ENCODE data around the gene FMN2.

FMN2 gene

GRCh38 chr1:240174734-240175133 lies 83.1 kb downstream of the FMN2 start:
- TF ChIP-seq ZNF529 (tag by site-specific recombination; IDR thresholded peaks at IDR 0.05; ENCODE audit: insufficient replicate concordance): no peak
- no peak for TF ChIP-seq ZNF239 (tag by site-specific recombination; IDR thresholded peaks at IDR 0.05)
- no peak for TF ChIP-seq YY2 (tag by site-specific recombination; IDR thresholded peaks at IDR 0.05)
- no peak for TF ChIP-seq ZBTB48 (tag by site-specific recombination; IDR thresholded peaks at IDR 0.05)
- TF ChIP-seq ZNF837 (tag by site-specific recombination; IDR thresholded peaks at IDR 0.05): no peak
- TF ChIP-seq ZNF184 (tag by site-specific recombination; IDR thresholded peaks at IDR 0.05): no peak
- no peak for TF ChIP-seq ZBTB8A (tag by site-specific recombination; IDR thresholded peaks at IDR 0.05)
- no peak for TF ChIP-seq ZNF157 (tag by site-specific recombination; IDR thresholded peaks at IDR 0.05)
- TF ChIP-seq, protein P1, sequence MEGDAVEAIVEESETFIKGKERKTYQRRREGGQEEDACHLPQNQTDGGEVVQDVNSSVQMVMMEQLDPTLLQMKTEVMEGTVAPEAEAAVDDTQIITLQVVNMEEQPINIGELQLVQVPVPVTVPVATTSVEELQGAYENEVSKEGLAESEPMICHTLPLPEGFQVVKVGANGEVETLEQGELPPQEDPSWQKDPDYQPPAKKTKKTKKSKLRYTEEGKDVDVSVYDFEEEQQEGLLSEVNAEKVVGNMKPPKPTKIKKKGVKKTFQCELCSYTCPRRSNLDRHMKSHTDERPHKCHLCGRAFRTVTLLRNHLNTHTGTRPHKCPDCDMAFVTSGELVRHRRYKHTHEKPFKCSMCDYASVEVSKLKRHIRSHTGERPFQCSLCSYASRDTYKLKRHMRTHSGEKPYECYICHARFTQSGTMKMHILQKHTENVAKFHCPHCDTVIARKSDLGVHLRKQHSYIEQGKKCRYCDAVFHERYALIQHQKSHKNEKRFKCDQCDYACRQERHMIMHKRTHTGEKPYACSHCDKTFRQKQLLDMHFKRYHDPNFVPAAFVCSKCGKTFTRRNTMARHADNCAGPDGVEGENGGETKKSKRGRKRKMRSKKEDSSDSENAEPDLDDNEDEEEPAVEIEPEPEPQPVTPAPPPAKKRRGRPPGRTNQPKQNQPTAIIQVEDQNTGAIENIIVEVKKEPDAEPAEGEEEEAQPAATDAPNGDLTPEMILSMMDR (tag by site-specific recombination; IDR thresholded peaks at IDR 0.05): no peak
- TF ChIP-seq KLF1 (tag by site-specific recombination; IDR thresholded peaks at IDR 0.05): no peak
- TF ChIP-seq ZNF404 (tag by site-specific recombination; IDR thresholded peaks at IDR 0.05): no peak
- CTCF ChIA-PET: interaction anchor here (0.5 to 1.6 kb wide), 5 partner anchors 14 to 349 kb away, joined by 3 to 8 read pairs (median 5); no protein-coding TSS in a partner anchor
- Histone ChIP-seq H3K36me3 (ENCODE audit: control insufficient read depth in 2 of 2, insufficient read depth in 1 of 2, low read length in 2 of 2) (peaks cover 3 to 5% of the 10 kb centered on the region in 2 experiments; a peak in 1 of 3 replicates), H3K9me3 (ENCODE audit: control insufficient read depth, insufficient read depth, low read depth, low read length) (no peaks in the 10 kb centered on the region), H3K4me3 (ENCODE audit: low read depth, low read length) (no peak overlapping the region), H3K4me1 (ENCODE audit: control insufficient read depth, insufficient read depth, low read length) (peaks cover 5% of the 10 kb centered on the region; the same call in 1 of the 2 replicates), H3K27ac (ENCODE audit: extremely low read depth, low read depth, low read length) (no peak overlapping the region)
- POLR2A ChIA-PET: no interaction called here

DNA sequence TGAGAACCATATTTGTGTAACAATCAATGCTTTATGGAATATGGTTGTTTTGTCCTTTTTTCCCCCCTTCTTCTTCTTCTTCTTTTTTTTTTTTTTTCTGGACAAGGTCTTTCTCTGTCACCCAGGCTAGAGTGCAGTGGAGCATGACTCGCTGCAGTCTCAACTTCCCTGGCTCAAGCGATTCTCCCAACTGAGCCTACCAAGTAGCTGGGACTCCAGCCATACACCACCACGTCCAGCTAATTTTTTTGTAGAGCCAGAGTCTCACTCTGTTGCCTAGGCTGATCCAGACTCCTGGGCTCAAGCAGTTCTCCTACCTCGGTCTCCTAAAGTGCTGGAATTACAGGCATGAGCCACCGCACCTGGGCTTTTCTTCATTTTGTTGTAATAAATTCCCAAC lies 86.7 kb downstream of the FMN2 start:
- CTCF ChIA-PET: interaction anchor here (0.6 to 1.1 kb wide), 3 partner anchors 11 to 239 kb away, joined by 3 to 6 read pairs (median 3); no protein-coding TSS in a partner anchor
- H3K27ac ChIP-seq (ENCODE audit: extremely low read depth, low read depth, low read length): no peak overlapping the region

More for the DNA sequence above, 86.7 kb downstream of the FMN2 start:
- TF ChIP-seq ZNF677 (tag by site-specific recombination; IDR thresholded peaks at IDR 0.05) (no peak), ZNF549 (tag by site-specific recombination; IDR thresholded peaks at IDR 0.05) (no peak), MYNN (tag by site-specific recombination; IDR thresholded peaks at IDR 0.05; ENCODE audit: borderline replicate concordance) (no peak), ZNF777 (tag by site-specific recombination; IDR thresholded peaks at IDR 0.05; ENCODE audit: borderline replicate concordance) (no peak), ZNF146 (tag by site-specific recombination; IDR thresholded peaks at IDR 0.05) (no peak), KLF8 (tag by site-specific recombination; IDR thresholded peaks at IDR 0.05) (no peak), ZNF654 (tag by site-specific recombination; IDR thresholded peaks at IDR 0.05; ENCODE audit: low read depth) (no peak), ZNF658 (tag by site-specific recombination; IDR thresholded peaks at IDR 0.05) (no peak), EGR2 (tag by site-specific recombination; IDR thresholded peaks at IDR 0.05; ENCODE audit: low read depth) (no peak), ZBTB48 (tag by site-specific recombination; IDR thresholded peaks at IDR 0.05) (no peak), HIC1 (tag by site-specific recombination; IDR thresholded peaks at IDR 0.05) (no peak), RBAK (tag by site-specific recombination; IDR thresholded peaks at IDR 0.05) (no peak), ZSCAN4 (tag by site-specific recombination; IDR thresholded peaks at IDR 0.05) (no peak)
- TF ChIP-seq, protein P2, sequence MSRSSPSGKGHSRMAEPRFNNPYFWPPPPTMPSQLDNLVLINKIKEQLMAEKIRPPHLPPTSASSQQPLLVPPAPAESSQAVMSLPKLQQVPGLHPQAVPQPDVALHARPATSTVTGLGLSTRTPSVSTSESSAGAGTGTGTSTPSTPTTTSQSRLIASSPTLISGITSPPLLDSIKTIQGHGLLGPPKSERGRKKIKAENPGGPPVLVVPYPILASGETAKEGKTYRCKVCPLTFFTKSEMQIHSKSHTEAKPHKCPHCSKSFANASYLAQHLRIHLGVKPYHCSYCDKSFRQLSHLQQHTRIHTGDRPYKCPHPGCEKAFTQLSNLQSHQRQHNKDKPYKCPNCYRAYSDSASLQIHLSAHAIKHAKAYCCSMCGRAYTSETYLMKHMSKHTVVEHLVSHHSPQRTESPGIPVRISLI (tag by site-specific recombination; IDR thresholded peaks at IDR 0.05): no peak
- TF ChIP-seq, protein P3, sequence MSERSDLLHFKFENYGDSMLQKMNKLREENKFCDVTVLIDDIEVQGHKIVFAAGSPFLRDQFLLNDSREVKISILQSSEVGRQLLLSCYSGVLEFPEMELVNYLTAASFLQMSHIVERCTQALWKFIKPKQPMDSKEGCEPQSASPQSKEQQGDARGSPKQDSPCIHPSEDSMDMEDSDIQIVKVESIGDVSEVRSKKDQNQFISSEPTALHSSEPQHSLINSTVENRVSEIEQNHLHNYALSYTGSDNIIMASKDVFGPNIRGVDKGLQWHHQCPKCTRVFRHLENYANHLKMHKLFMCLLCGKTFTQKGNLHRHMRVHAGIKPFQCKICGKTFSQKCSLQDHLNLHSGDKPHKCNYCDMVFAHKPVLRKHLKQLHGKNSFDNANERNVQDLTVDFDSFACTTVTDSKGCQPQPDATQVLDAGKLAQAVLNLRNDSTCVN (tag by site-specific recombination; optimal IDR thresholded peaks at IDR 0.05): no peak
- POLR2A ChIA-PET: no interaction called here
- Histone ChIP-seq H3K4me3 (ENCODE audit: low read depth, low read length) (no peak overlapping the region), H3K36me3 (ENCODE audit: control insufficient read depth in 2 of 2, insufficient read depth in 1 of 2, low read length in 2 of 2) (peaks cover 7 to 14% of the 10 kb centered on the region in 2 experiments; a peak in 2 of 3 replicates), H3K4me1 (ENCODE audit: control insufficient read depth, insufficient read depth, low read length) (peaks cover 5% of the 10 kb centered on the region; the same call in 1 of the 2 replicates), H3K9me3 (ENCODE audit: control insufficient read depth, insufficient read depth, low read depth, low read length) (no peaks in the 10 kb centered on the region)
